ENCODE measurements around the gene ZBTB11.
"Not testable (repeated sequence)": the region's sequence is repeated elsewhere in the genome, so short reads cannot be mapped to it uniquely, and the experiment has no call there.

ZBTB11 gene

DNA sequence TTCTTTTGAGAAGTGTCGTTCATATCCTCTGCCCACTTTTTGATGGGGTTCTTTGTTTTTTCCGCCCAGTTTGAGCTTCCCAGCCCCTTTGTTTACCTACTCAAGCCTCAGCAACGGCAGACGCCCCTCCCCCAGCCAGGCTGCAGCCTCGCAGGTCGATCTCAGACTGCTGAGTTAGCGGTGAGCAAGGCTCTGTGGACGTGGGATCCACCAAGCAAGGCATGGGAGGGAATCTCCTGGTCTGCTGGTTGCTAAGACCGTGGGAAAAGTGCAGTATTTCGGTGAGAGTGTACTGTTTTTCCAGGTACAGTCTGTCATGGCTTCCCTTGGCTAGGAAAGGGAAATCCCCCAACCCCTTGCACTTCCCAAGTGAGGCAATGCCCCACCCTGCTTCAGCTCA is 71.5 kb downstream of the ZBTB11 start:
- not testable (repeated sequence) for DNase-seq

DNA sequence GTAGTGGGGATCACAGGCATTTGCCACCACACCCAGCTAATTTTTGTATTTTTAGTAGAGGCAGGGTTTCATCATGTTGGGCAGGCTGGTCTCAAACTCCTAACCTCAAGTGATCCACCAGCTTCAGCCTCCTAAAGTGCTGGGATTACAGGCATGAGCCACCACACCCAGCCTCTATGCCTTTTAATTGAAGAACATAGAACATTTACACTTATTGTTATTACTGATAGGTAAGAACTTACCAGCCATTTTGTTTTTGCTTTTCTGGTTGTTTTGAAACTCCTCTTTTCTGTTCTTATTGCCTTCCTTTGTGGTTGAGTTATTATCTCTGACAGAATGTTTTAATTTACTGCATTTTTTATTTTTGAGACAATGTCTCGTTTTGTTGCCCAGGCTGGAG is 73.7 kb downstream of the ZBTB11 start:
- DNase-seq = no peak

DNA sequence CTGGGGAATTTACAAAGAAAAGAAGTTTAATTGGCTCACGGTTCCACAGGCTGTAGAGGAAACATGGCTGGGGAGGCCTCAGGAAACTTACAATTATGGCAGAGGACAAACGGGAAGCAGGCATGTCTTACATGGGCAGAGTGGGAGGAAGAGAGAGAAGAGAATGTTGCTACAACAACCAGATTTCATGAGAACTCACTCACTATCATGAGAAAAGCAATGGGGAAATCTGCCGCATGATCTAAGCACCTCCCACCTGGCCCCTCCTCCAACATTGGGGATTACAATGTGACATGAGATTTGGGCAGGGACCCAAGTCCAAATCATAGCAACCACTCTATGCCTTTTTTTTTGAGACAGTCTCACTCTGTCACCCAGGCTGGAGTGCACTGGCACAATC is 74.2 kb downstream of the ZBTB11 start:
- DNase-seq = no peak

Data from 8988T (cell line).